H9 (cell line): ENCODE data around the gene NCOA5. TPM values are rescaled to one million over a fixed set of nuclear protein-coding genes. Genes with fewer than 3 reads are reported as not detected.

Experiments used
- DNase-seq: peaks from one replicate; pipeline ENCODE4 v3.0.0-alpha.2; 2017
- H2AFZ ChIP-seq: one replicate; pipeline ENCODE4 v1.6.1; 2013; ENCODE audit warnings: mild to moderate bottlenecking, low read length, control low read depth, moderate library complexity
- H2AK5ac ChIP-seq: 2 replicates; pipeline ENCODE4 v1.6.1; 2013; ENCODE audit warnings: low read length, control low read depth, mixed read lengths; ENCODE audit not compliant: insufficient read length
- H2BK120ac ChIP-seq: one replicate; pipeline ENCODE4 v1.6.1; 2013; ENCODE audit warnings: low read depth, mild to moderate bottlenecking, low read length, control low read depth, inconsistent platforms; ENCODE audit not compliant: poor library complexity, severe bottlenecking
- H2BK12ac ChIP-seq: 2 replicates; pipeline ENCODE4 v1.6.1; 2013; ENCODE audit warnings: low read length, control low read depth, mixed read lengths, low read depth; ENCODE audit not compliant: insufficient read length
- H2BK15ac ChIP-seq: 2 replicates; pipeline ENCODE4 v1.6.1; 2013; ENCODE audit warnings: low read depth, low read length, control low read depth
- H2BK20ac ChIP-seq: one replicate; pipeline ENCODE4 v1.6.1; 2013; ENCODE audit warnings: low read depth, mild to moderate bottlenecking, low read length, control low read depth, inconsistent platforms; ENCODE audit not compliant: poor library complexity, severe bottlenecking
- H2BK5ac ChIP-seq: 2 replicates; pipeline ENCODE4 v1.6.1; 2013; ENCODE audit warnings: low read length, control low read depth, mixed read lengths; ENCODE audit not compliant: insufficient read length
- H3K14ac ChIP-seq: 2 replicates; pipeline ENCODE4 v1.6.1; 2013; ENCODE audit warnings: low read length, control low read depth; ENCODE audit not compliant: insufficient read depth
- H3K18ac ChIP-seq: 2 replicates; pipeline ENCODE4 v1.6.1; 2013; ENCODE audit warnings: low read depth, mild to moderate bottlenecking, mixed read lengths, low read length, control low read depth; ENCODE audit not compliant: insufficient read length
- H3K23ac ChIP-seq: 2 replicates; pipeline ENCODE4 v1.6.1; 2013; ENCODE audit warnings: low read length, control low read depth, mixed read lengths, low read depth; ENCODE audit not compliant: insufficient read length
- H3K23me2 ChIP-seq: 2 replicates; pipeline ENCODE4 v1.6.1; 2013; ENCODE audit warnings: low read depth, mild to moderate bottlenecking, mixed read lengths, low read length, control low read depth; ENCODE audit not compliant: insufficient read length, poor library complexity, severe bottlenecking
- H3K27ac ChIP-seq: 2 replicates; pipeline ENCODE4 v1.5.1; 2013; ENCODE audit warnings: low read length, control low read depth, mixed read lengths, low read depth; ENCODE audit not compliant: insufficient read length
- H3K27me3 ChIP-seq: 2 replicates; pipeline ENCODE4 v1.6.1; 2013; ENCODE audit warnings: low read length, control low read depth, inconsistent platforms; ENCODE audit not compliant: insufficient read depth
- H3K4ac ChIP-seq: 2 replicates; pipeline ENCODE4 v1.6.1; 2013; ENCODE audit warnings: low read depth, mild to moderate bottlenecking, control low read depth, inconsistent platforms, low read length, moderate library complexity
- H3K4me1 ChIP-seq: 2 replicates; pipeline ENCODE4 v1.6.1; 2013; ENCODE audit warnings: low read length, control low read depth, inconsistent platforms; ENCODE audit not compliant: insufficient read depth
- H3K4me2 ChIP-seq: 2 replicates; pipeline ENCODE4 v1.6.1; 2013; ENCODE audit warnings: low read length, control low read depth, mixed read lengths; ENCODE audit not compliant: insufficient read length, insufficient read depth
- H3K56ac ChIP-seq: 2 replicates; pipeline ENCODE4 v1.6.1; 2013; ENCODE audit warnings: low read depth, mild to moderate bottlenecking, mixed read lengths, low read length, control low read depth; ENCODE audit not compliant: insufficient read length
- H3K79me1 ChIP-seq: 2 replicates; pipeline ENCODE4 v1.6.1; 2013; ENCODE audit warnings: low read depth, mild to moderate bottlenecking, moderate library complexity, low read length, control low read depth, inconsistent platforms; ENCODE audit not compliant: insufficient read depth, poor library complexity, severe bottlenecking
- H3K79me2 ChIP-seq: 2 replicates; pipeline ENCODE4 v1.6.1; 2013; ENCODE audit warnings: low read length, control low read depth, inconsistent platforms; ENCODE audit not compliant: insufficient read depth
- H3K9ac ChIP-seq: 2 replicates; pipeline ENCODE4 v1.6.1; 2013; ENCODE audit warnings: low read length, control low read depth, mixed read lengths; ENCODE audit not compliant: insufficient read length; ENCODE audit errors: extremely low read depth
- H3K9me3 ChIP-seq: one replicate; pipeline ENCODE4 v1.6.1; 2013; ENCODE audit warnings: low read depth, low read length, inconsistent platforms; ENCODE audit not compliant: control insufficient read depth
- H3T11ph ChIP-seq: one replicate; pipeline ENCODE4 v1.6.1; 2013; ENCODE audit warnings: mild to moderate bottlenecking, low read length, control low read depth, inconsistent platforms
- H4K20me1 ChIP-seq: one replicate; pipeline ENCODE4 v1.6.1; 2013; ENCODE audit not compliant: control insufficient read depth, insufficient read length, insufficient read depth
- H4K5ac ChIP-seq: 2 replicates; pipeline ENCODE4 v1.6.1; 2013; ENCODE audit warnings: low read depth, mild to moderate bottlenecking, mixed read lengths, low read length, control low read depth; ENCODE audit not compliant: insufficient read length
- H4K8ac ChIP-seq: replicated peaks from 2 replicates; pipeline ENCODE4 v1.6.1; 2013; ENCODE audit warnings: low read length, control low read depth, mixed read lengths, low read depth; ENCODE audit not compliant: insufficient read length
- H4K91ac ChIP-seq: 2 replicates; pipeline ENCODE4 v1.6.1; 2013; ENCODE audit warnings: low read depth, mild to moderate bottlenecking, moderate library complexity, mixed read lengths, low read length, control low read depth; ENCODE audit not compliant: insufficient read length
- H3K27ac Mint-ChIP-seq, 3 experiments: 2 replicates in 2 of 3; 3 replicates in 1 of 3; pipeline ENCODE4 v1.8.0; 2020 to 2021; ENCODE audit warnings: mixed read lengths in 3 of 3, mild to moderate bottlenecking in 1 of 3, moderate library complexity in 1 of 3
- H3K27me3 Mint-ChIP-seq: 2 replicates; pipeline ENCODE4 v1.8.0; 2021; ENCODE audit warnings: low read depth, mild to moderate bottlenecking, moderate library complexity, mixed read lengths
- H3K36me3 Mint-ChIP-seq, 3 experiments: 2 replicates in 2 of 3; 3 replicates in 1 of 3; pipeline ENCODE4 v1.8.0; 2020 to 2021; ENCODE audit warnings: low read depth in 3 of 3, mixed read lengths in 3 of 3; ENCODE audit not compliant: insufficient read depth in 1 of 3
- H3K4me1 Mint-ChIP-seq, 2 experiments: 2 replicates each; pipeline ENCODE4 v1.8.0; 2020; ENCODE audit warnings: mixed read lengths in 2 of 2
- H3K4me3 Mint-ChIP-seq, 2 experiments: 2 replicates in 1 of 2; 3 replicates in 1 of 2; pipeline ENCODE4 v1.8.0; 2020 to 2021; ENCODE audit warnings: mild to moderate bottlenecking in 2 of 2, mixed read lengths in 2 of 2, moderate library complexity in 1 of 2
- H3K9me3 Mint-ChIP-seq, 2 experiments: 2 replicates in 1 of 2; 3 replicates in 1 of 2; pipeline ENCODE4 v1.8.0; 2020; ENCODE audit warnings: mild to moderate bottlenecking in 2 of 2, mixed read lengths in 2 of 2, moderate library complexity in 1 of 2
- CTCF ChIP-seq: fragments of 200-600 bp; sonication (generic); conservative IDR thresholded peaks from 3 replicates; pipeline ENCODE4 v1.8.0; 2021; ENCODE audit warnings: antibody characterized with exemption, mild to moderate bottlenecking
- WGBS: extraction: QIAGEN DNeasy Blood & Tissue Kit; methylation state at CpG from one replicate; pipeline ENCODE4 v1.1.7; 2013; ENCODE audit warnings: missing lambda C conversion rate, low lambda C conversion rate, mixed read lengths; ENCODE audit not compliant: insufficient read length; ENCODE audit errors: extremely low coverage; 5-methylcytosine and 5-hydroxymethylcytosine counted together
- total RNA-seq: library from RNA; stranded (reverse); gene quantifications from 2 replicates; pipeline ENCODE4 v1.2.1, GENCODE V29; 2021

The NCOA5 gene
- total RNA-seq, 1 experiment from 2014 or later: 55.7 TPM

DNA sequence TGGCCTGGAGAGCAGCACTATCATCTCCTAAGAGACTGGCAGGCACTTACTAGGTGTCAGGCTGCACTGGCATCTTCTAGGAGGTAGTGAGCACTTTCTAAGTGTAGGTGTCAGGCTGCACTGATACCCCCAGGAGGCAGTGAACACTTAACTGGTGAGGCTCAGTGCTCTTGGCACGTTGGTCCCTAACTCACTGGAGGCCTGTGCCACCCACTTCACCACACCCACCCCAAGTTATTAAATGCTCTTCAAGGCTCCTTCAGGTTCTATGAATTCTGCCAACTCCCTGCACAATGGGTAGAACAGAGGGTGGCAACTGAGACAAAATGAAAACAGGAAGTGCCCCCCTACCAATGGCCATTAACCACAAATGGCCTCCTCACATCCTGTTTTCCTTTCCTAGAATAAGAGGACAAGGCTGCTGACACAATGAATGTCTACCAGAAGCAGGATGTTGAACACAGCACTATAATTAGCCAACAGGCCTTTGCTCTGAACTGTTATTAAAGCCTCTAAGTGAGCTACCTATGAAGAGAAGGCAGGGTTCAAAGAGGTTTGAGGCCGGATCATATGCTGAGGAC is 29.4 kb downstream of the NCOA5 start:
- Histone ChIP-seq H4K5ac (no peak overlapping the region), H3K79me1 (no peaks in the 10 kb centered on the region), H3K27ac (no peak overlapping the region), H3K4ac (no peak overlapping the region), H2BK15ac (no peak overlapping the region), H2BK5ac (no peak overlapping the region), H3K18ac (no peak overlapping the region), H3K14ac (no peak overlapping the region), H3K79me2 (no peaks in the 10 kb centered on the region), H2BK12ac (no peak overlapping the region), H2AK5ac (no peak overlapping the region), H3K4me1 (peaks cover 4% of the 10 kb centered on the region; the same call in 1 of the 2 replicates), H3T11ph (no peak overlapping the region), H4K91ac (no peak overlapping the region), H3K27me3 (peaks cover 21% of the 10 kb centered on the region; the same call in 1 of the 2 replicates), H3K9me3 (no peaks in the 10 kb centered on the region), H3K9ac (no peak overlapping the region), H2BK20ac (no peak overlapping the region), H3K23me2 (peaks cover 18% of the 10 kb centered on the region), H3K56ac (no peak overlapping the region), H2BK120ac (no peak overlapping the region), H4K8ac (no peak overlapping the region), H4K20me1 (no peaks in the 10 kb centered on the region), H3K4me2 (no peak overlapping the region), H2AFZ (no peak overlapping the region), H3K23ac (no peak overlapping the region)
- peaks cover 47% of the 10 kb centered on the region for H3K27me3 Mint-ChIP-seq
- no peak overlapping the region for H3K4me3 Mint-ChIP-seq
- DNase-seq: no peak
- no peak overlapping the region for H3K27ac Mint-ChIP-seq
- peaks cover 37 to 45% (median 42%) of the 10 kb centered on the region in 3 experiments for H3K36me3 Mint-ChIP-seq
- no peaks in the 10 kb centered on the region for H3K9me3 Mint-ChIP-seq
- no CpG with 5 or more reads among the region's 2 CpGs for WGBS
- no peak for TF ChIP-seq CTCF
- peaks cover 19 to 28% of the 10 kb centered on the region in 2 experiments for H3K4me1 Mint-ChIP-seq
